GM12892 (cell line): Measurements from ENCODE around the gene DNAH10.

Experiments used
- POLR2A ChIP-seq: IDR thresholded peaks from 2 replicates; pipeline ENCODE4 v1.6.1; 2011; ENCODE audit warnings: low read depth, low read length, control low read depth
- POLR2AphosphoS5 ChIP-seq: IDR thresholded peaks from 2 replicates; pipeline ENCODE4 v1.6.1; 2011; ENCODE audit warnings: low read depth, low read length, control low read depth
- TAF1 ChIP-seq: IDR thresholded peaks from 2 replicates; pipeline ENCODE4 v1.6.1; 2011; ENCODE audit warnings: low read depth, mild to moderate bottlenecking, control low read depth, low read length, borderline replicate concordance

DNA sequence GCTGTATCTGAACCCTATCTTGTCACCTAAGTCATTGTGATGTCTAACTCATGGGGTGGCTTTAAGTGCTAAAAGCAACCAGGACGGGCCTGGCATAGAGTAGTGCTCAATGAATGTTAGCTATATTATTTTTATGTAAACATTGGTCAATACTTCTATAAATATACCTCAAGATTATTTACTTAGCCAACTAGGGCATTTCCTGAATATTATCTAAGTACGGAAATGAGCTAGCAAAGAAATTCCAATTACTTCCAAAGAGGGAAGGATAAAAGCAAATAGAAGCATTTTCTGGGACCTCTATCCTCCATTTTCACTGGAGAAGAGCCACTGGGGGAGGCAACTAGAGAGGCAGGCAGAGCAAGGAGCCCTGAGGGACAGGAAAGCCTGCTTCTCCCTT lies 189.9 kb downstream of the DNAH10 start:
- TF ChIP-seq TAF1 (no peak), POLR2A (no peak), POLR2AphosphoS5 (no peak)
